Left lobe of liver (tissue), 2 donors: Measurements from ENCODE around the gene SRSF1. TPM values are rescaled to one million over a fixed set of nuclear protein-coding genes. Genes with fewer than 3 reads are reported as not detected.
"Not testable (repeated sequence)": the region's sequence is repeated elsewhere in the genome, so short reads cannot be mapped to it uniquely, and the experiment has no call there.

Experiments
- ATAC-seq: fragments of 200-7000 bp; cut with Tn5 transposase; one replicate; pipeline ENCODE4 v1.9.1; 2020; ENCODE audit warnings: mild to moderate bottlenecking, moderate library complexity
- DNase-seq: peaks from one replicate; pipeline ENCODE4 v3.0.0-alpha.2; 2020; ENCODE audit warnings: low spot score
- total RNA-seq: library from RNA; stranded (reverse); gene quantifications from one replicate; pipeline ENCODE4 v1.2.1, GENCODE V29; 2021
- donor health status: DM: no; HTN: no; CAD: no; lungs with moderate emphysema.
- donor health status: DM: no; HTN: yes; CAD: no.

Gene SRSF1
- 81.6 TPM for total RNA-seq

GRCh38 chr17:58006924-58007780, at the start of gene SRSF1:
SRSF1 (minus strand) TSS chr17:58007246; CDS start chr17:58007137, 109 bp downstream.
- ATAC-seq, result peak; percentile 94
- peak; percentile 97 for DNase-seq

- DNase-seq (no peak), ATAC-seq (no peak)
Measured at GRCh38 chr17:58056476-58056875, 49.4 kb upstream of the SRSF1 start.

- ATAC-seq (no peak), DNase-seq (no peak)
Measured at GRCh38 chr17:58054641-58055040, 47.6 kb upstream of the SRSF1 start.

- ATAC-seq (no peak), DNase-seq (no peak)
Measured at GRCh38 chr17:58052945-58053715, 46.1 kb upstream of the SRSF1 start.

GRCh38 chr17:58052407-58052806, 45.4 kb upstream of the SRSF1 start:
- DNase-seq (no peak), ATAC-seq (no peak)

GRCh38 chr17:58051468-58051867, 44.4 kb upstream of the SRSF1 start:
- DNase-seq (no peak), ATAC-seq (no peak)

- DNase-seq (no peak), ATAC-seq (no peak)
Measured at GRCh38 chr17:58050966-58051365, 43.9 kb upstream of the SRSF1 start.

GRCh38 chr17:58049533-58049932, 42.5 kb upstream of the SRSF1 start:
- no peak for ATAC-seq
- no peak for DNase-seq

- no peak for ATAC-seq
- no peak for DNase-seq
Measured at GRCh38 chr17:58047376-58048150, 40.5 kb upstream of the SRSF1 start.

GRCh38 chr17:58046239-58047094, 39.4 kb upstream of the SRSF1 start:
- DNase-seq (peak; percentile 61), ATAC-seq (peak; percentile 78)

- not testable (repeated sequence) for ATAC-seq
Measured at GRCh38 chr17:58044256-58044655, 37.2 kb upstream of the SRSF1 start.

GRCh38 chr17:58043221-58044181, 36.5 kb upstream of the SRSF1 start:
- DNase-seq (no peak), ATAC-seq (peak; percentile 88)

More at GRCh38 chr17:58044256-58044655, 37.2 kb upstream of the SRSF1 start:
- DNase-seq, result not testable (repeated sequence)

- DNase-seq (no peak), ATAC-seq (no peak)
Measured at GRCh38 chr17:58041161-58041560, 34.1 kb upstream of the SRSF1 start.

GRCh38 chr17:58040386-58040785, 33.3 kb upstream of the SRSF1 start:
- ATAC-seq (no peak), DNase-seq (no peak)

- no peak for ATAC-seq
- no peak for DNase-seq
Measured at GRCh38 chr17:58039975-58040374, 32.9 kb upstream of the SRSF1 start.

- ATAC-seq (no peak), DNase-seq (no peak)
Measured at GRCh38 chr17:58032691-58033415, 25.8 kb upstream of the SRSF1 start.

GRCh38 chr17:58028578-58028977, 21.5 kb upstream of the SRSF1 start:
- DNase-seq (no peak), ATAC-seq (no peak)

- DNase-seq (no peak), ATAC-seq (no peak)
Measured at GRCh38 chr17:58020401-58020800, 13.4 kb upstream of the SRSF1 start.
